Measurements from ENCODE around the gene TLE4.

The TLE4 gene

DNA sequence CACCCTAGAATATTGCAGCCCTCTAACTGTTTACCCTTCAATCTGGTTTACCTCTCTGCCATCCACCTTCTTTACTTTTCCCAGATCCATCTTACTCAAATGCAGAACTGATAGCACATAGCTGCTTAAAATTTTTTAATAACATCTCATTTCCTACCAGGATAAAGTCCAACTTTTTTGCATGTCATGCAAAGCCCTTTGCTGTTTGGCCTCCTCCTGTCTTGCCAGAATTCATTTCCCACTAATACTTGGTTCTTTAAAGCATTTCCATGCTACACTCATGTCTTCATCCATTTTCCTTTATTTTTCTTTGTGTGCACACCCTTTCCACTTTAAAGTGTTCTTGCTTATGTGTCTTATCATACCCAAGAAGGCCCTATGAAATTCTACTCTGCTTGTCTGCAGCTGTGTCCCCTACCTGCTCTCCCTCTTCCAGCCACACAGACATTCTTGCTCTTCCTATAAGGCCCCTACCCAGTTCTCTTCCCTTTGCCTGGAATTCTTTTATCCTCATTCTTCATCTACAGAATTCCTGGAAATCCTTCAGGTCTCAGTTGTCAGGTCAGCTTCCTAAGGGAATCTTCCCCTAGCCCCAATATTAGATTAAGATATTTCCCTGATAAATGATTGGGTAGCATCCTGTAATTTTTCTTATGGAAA lies 50.3 kb downstream of the TLE4 start:
- H3K36me3 ChIP-seq (ENCODE audit: control insufficient read depth, insufficient read depth, low read length), result no peaks in the 10 kb centered on the region
- no peak overlapping the region for H3K9ac ChIP-seq (ENCODE audit: low read depth, low read length)
- no peaks in the 10 kb centered on the region for H3K9me3 ChIP-seq (ENCODE audit: control insufficient read depth, insufficient read depth, low read length)
- no peaks in the 10 kb centered on the region for H3K27me3 ChIP-seq (ENCODE audit: control insufficient read depth, insufficient read depth, low read length)
- H3K27ac ChIP-seq (ENCODE audit: low read depth, low read length), result no peak overlapping the region
- no peak overlapping the region for H3K4me3 ChIP-seq (ENCODE audit: low read depth, low read length)
- peaks cover 21% of the 10 kb centered on the region for H3K4me1 ChIP-seq (ENCODE audit: control insufficient read depth, insufficient read depth, low read length)

DNA sequence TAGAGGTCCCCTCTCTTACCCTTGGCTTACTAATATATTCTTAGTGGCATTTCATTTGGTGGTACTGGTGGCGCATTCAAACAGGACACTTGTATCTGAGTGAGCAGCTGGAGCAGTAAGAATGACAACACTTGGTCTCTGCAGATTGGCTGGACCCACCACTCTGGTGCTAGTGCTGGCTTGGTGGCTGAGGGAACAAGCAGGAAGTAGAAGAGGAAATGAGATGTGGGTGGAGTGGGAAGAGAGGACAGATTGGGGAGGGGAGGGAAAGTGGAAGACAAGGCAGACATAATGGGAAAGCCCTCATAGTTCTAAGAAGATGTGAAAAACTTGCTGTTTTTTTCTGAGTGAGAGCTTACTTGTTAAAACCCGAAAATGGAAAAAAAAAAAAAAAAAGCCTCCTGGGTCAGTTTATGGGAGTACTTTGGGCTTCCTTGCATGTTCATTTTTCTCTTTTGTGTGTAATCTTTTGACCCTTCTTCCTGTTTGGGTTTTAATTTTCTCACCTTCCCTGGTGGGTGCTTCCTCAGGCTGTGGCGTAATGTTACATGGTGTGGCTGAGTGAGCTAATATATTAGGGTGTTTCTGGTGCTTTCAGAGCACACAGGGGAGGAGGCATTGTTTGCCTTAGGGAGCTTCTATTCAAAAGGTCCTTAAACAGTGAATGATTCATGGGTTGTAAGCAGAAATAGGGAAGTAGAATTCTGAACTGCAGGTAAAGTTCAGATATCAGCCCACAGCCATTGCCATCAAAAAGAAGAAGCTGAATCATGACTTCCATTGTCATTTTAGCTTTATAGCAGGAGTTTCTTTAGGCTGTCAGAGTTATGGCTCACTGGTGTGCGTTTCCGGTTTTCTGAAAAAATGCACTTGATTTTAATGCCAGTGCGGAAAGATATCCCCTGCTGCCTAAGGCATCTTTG lies 52.3 kb downstream of the TLE4 start:
- Histone ChIP-seq H3K27me3 (ENCODE audit: control insufficient read depth, insufficient read depth, low read length) (no peaks in the 10 kb centered on the region), H3K4me1 (ENCODE audit: control insufficient read depth, insufficient read depth, low read length) (peaks cover 27% of the 10 kb centered on the region), H3K27ac (ENCODE audit: low read depth, low read length) (no peak overlapping the region), H3K9ac (ENCODE audit: low read depth, low read length) (no peak overlapping the region), H3K4me3 (ENCODE audit: low read depth, low read length) (no peak overlapping the region), H3K9me3 (ENCODE audit: control insufficient read depth, insufficient read depth, low read length) (no peaks in the 10 kb centered on the region), H3K36me3 (ENCODE audit: control insufficient read depth, insufficient read depth, low read length) (no peaks in the 10 kb centered on the region)

DNA sequence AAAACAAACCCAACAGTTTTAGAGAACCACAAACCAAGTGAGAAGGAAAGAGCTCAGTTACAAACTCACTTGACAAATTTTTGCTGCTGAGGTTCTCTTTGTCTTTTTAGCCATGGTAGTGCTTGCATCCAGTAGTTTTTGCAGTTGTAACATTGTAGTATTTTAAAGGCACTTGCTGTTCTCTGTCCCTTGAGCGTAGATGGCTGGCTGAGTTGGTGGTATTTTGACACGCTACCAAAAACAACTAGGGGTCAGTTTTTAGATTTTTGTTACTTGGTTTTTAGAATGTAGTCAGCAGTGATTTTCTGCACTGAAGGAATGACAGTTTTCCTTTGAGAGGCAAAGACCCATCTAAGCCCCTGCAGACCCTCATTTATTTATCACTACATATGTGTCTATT lies 58.0 kb downstream of the TLE4 start:
- peaks cover 43% of the 10 kb centered on the region for H3K4me1 ChIP-seq (ENCODE audit: control insufficient read depth, insufficient read depth, low read length)
- no peak overlapping the region for H3K4me3 ChIP-seq (ENCODE audit: low read depth, low read length)
- H3K9me3 ChIP-seq (ENCODE audit: control insufficient read depth, insufficient read depth, low read length), result no peaks in the 10 kb centered on the region
- H3K9ac ChIP-seq (ENCODE audit: low read depth, low read length), result no peak overlapping the region
- H3K27me3 ChIP-seq (ENCODE audit: control insufficient read depth, insufficient read depth, low read length), result no peaks in the 10 kb centered on the region
- no peak overlapping the region for H3K27ac ChIP-seq (ENCODE audit: low read depth, low read length)
- H3K36me3 ChIP-seq (ENCODE audit: control insufficient read depth, insufficient read depth, low read length), result no peaks in the 10 kb centered on the region

DNA sequence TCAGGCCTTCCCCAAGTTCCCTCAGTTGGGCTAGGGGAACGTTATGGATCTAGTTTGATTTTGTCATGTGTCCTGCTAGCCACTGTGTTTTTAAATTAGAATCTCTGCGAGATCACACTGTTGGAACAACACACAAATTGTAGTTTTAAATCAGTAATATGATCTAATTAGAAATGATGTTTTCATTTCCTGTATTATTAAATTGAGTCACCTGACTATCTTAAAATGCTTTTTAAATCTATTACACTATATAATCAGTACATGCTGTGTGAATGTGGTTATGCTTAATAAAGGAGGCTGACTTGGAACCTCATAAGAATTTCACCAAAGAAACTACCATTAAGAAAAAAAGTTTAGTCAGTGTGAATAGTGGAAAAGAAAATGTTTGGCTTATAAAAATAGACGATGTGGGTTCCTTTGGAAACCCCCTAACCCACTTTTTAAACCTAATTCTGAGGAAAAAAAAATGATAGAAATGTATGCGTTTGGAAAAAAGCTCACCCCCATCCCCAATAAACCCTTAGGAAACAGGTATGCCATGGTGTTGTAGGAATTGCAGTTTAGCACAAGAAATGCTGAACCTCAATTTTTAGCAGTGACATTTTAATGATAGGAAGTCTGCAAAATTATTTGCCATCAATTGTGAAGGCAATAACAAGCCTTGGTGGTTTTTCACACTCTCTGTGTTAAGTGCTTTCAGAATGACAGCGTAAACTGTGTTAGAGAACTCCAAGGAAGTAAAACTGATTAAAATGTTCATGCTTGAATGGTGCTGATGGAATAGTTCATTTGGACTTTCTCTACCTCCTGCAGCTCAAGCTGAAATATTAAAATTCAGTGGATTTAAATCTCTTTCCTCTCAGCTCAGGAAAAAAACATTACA lies 59.0 kb downstream of the TLE4 start:
- Histone ChIP-seq H3K36me3 (ENCODE audit: control insufficient read depth, insufficient read depth, low read length) (no peaks in the 10 kb centered on the region), H3K27ac (ENCODE audit: low read depth, low read length) (no peak overlapping the region), H3K27me3 (ENCODE audit: control insufficient read depth, insufficient read depth, low read length) (no peaks in the 10 kb centered on the region), H3K9ac (ENCODE audit: low read depth, low read length) (no peak overlapping the region), H3K4me1 (ENCODE audit: control insufficient read depth, insufficient read depth, low read length) (peaks cover 43% of the 10 kb centered on the region), H3K4me3 (ENCODE audit: low read depth, low read length) (no peak overlapping the region), H3K9me3 (ENCODE audit: control insufficient read depth, insufficient read depth, low read length) (no peaks in the 10 kb centered on the region)

DNA sequence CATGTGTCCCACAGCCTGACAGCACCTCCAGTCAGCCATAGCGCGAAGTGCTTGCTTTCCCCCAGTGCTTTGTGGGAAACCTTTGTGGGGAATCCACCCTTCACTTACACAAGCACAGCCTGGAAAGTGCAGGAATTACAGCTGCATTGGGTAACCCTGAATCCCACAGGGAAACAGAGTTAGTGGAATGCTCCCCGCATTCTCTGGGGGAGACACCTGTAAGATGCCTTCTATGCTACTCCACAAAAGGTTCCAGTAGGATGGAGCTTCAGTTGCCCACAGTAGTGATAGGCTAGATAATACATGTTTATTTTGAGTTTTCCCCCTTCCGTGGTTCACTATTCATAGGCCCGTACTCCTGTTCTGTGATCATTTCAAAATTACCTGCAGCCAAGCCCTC lies 60.3 kb downstream of the TLE4 start:
- Histone ChIP-seq H3K36me3 (ENCODE audit: control insufficient read depth, insufficient read depth, low read length) (no peaks in the 10 kb centered on the region), H3K4me3 (ENCODE audit: low read depth, low read length) (no peak overlapping the region), H3K27me3 (ENCODE audit: control insufficient read depth, insufficient read depth, low read length) (no peaks in the 10 kb centered on the region), H3K4me1 (ENCODE audit: control insufficient read depth, insufficient read depth, low read length) (peaks cover 43% of the 10 kb centered on the region), H3K9ac (ENCODE audit: low read depth, low read length) (no peak overlapping the region), H3K9me3 (ENCODE audit: control insufficient read depth, insufficient read depth, low read length) (no peaks in the 10 kb centered on the region), H3K27ac (ENCODE audit: low read depth, low read length) (no peak overlapping the region)

DNA sequence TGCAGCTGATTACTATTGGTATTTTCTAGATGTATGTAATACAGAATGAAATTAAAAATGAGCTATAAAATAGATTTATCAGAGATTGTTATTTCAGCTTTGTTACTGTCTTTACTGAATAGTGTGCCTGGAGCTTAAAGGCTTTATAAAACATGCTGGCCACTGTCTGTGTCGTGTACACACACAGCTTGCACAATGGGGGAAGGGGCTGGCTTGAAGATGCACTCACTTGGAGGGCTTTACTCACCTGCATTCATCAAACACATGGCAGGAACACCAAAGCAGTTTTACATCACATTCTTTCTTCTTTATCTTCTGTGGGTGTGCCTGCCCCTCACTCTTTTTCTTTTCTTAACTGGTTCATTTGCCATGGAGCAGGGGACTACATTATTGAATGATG lies 60.9 kb downstream of the TLE4 start:
- H3K27me3 ChIP-seq (ENCODE audit: control insufficient read depth, insufficient read depth, low read length), result no peaks in the 10 kb centered on the region
- H3K36me3 ChIP-seq (ENCODE audit: control insufficient read depth, insufficient read depth, low read length), result no peaks in the 10 kb centered on the region
- H3K4me3 ChIP-seq (ENCODE audit: low read depth, low read length), result no peak overlapping the region
- H3K9me3 ChIP-seq (ENCODE audit: control insufficient read depth, insufficient read depth, low read length), result no peaks in the 10 kb centered on the region
- no peak overlapping the region for H3K27ac ChIP-seq (ENCODE audit: low read depth, low read length)
- H3K4me1 ChIP-seq (ENCODE audit: control insufficient read depth, insufficient read depth, low read length), result peaks cover 43% of the 10 kb centered on the region
- H3K9ac ChIP-seq (ENCODE audit: low read depth, low read length), result no peak overlapping the region

DNA sequence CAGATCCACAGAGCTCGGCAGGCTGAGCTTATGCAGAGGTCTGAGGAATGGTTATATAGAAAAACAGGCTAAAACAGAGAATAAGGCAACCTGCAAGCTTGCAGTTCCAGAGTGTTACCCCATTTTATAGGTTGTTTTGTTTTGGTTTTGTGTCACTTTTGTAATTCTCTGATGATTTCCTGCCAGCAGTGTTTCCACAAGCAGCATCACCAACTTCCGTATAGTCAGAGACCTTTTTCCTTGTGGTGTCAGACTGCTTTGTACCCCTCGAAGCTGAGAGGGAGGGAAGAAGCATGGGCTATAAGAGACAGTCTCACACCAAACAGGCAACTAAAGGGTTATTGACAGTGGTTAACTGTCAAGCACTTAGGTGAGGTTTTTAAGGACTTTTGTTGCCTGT lies 61.8 kb downstream of the TLE4 start:
- no peak overlapping the region for H3K4me3 ChIP-seq (ENCODE audit: low read depth, low read length)
- H3K9ac ChIP-seq (ENCODE audit: low read depth, low read length), result no peak overlapping the region
- peaks cover 35% of the 10 kb centered on the region for H3K4me1 ChIP-seq (ENCODE audit: control insufficient read depth, insufficient read depth, low read length)
- H3K27ac ChIP-seq (ENCODE audit: low read depth, low read length), result no peak overlapping the region
- no peaks in the 10 kb centered on the region for H3K36me3 ChIP-seq (ENCODE audit: control insufficient read depth, insufficient read depth, low read length)
- no peaks in the 10 kb centered on the region for H3K9me3 ChIP-seq (ENCODE audit: control insufficient read depth, insufficient read depth, low read length)
- H3K27me3 ChIP-seq (ENCODE audit: control insufficient read depth, insufficient read depth, low read length), result no peaks in the 10 kb centered on the region

DNA sequence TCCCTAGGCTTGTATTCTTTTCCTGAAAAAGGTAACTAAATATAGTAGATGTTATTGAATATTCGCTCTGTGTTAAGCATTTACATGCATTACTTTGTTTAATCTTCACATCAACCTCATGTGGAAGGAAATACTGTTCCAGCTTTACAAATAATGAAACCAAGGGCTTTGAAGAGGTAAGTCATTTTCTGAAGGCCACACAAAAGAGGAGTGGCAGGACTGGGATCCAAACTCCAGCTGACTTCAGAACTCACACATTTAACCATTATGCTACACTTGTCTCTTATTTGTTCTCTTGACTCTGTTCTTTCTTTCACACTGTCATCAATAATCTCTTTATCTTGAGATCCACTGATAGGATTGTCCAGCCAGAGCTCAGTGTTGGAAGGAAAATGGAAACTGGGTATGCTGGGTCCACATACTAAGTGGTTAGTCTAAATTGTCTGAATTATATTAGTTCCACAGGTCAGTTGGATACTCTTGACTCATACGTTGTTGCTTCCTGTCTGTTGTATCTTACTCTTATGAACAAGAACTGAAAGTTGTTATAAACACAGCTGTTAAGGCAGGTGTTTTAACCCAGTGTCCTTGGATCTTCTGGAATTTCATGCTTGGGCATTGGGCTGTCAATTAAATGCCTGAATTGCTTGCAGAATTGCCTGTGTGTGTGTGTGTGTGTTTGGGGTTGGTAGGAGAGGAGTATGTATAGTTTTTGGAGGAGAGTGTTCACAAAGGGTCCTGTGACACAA lies 65.6 kb downstream of the TLE4 start:
- H3K9ac ChIP-seq (ENCODE audit: low read depth, low read length), result no peak overlapping the region
- H3K27me3 ChIP-seq (ENCODE audit: control insufficient read depth, insufficient read depth, low read length), result no peaks in the 10 kb centered on the region
- H3K36me3 ChIP-seq (ENCODE audit: control insufficient read depth, insufficient read depth, low read length), result no peaks in the 10 kb centered on the region
- no peaks in the 10 kb centered on the region for H3K9me3 ChIP-seq (ENCODE audit: control insufficient read depth, insufficient read depth, low read length)
- H3K4me3 ChIP-seq (ENCODE audit: low read depth, low read length), result no peak overlapping the region
- peaks cover 10% of the 10 kb centered on the region; the same call in 1 of the 2 replicates for H3K4me1 ChIP-seq (ENCODE audit: control insufficient read depth, insufficient read depth, low read length)
- H3K27ac ChIP-seq (ENCODE audit: low read depth, low read length), result no peak overlapping the region

DNA sequence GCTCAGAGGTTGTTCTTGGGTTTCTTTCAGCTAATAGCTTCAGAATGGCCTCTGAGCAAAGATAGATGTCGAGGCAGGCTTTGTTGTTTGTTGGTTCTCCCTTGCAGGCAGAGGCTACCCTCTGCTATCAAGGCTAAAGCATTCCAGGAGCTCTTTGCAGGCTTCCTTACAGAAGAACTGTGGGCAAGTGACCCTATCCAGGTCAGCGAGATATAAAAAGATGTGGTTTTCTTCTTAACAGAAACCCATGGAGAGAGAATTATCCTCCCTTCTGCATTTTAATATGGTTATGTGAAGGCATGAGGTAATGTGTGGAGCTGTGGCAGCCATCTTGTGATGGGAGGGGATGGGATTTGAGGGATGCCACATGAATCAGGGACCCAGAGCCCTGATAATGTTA lies 67.0 kb downstream of the TLE4 start:
- Histone ChIP-seq H3K36me3 (ENCODE audit: control insufficient read depth, insufficient read depth, low read length) (no peaks in the 10 kb centered on the region), H3K4me1 (ENCODE audit: control insufficient read depth, insufficient read depth, low read length) (no peaks in the 10 kb centered on the region), H3K27me3 (ENCODE audit: control insufficient read depth, insufficient read depth, low read length) (no peaks in the 10 kb centered on the region), H3K4me3 (ENCODE audit: low read depth, low read length) (no peak overlapping the region), H3K27ac (ENCODE audit: low read depth, low read length) (no peak overlapping the region), H3K9ac (ENCODE audit: low read depth, low read length) (no peak overlapping the region), H3K9me3 (ENCODE audit: control insufficient read depth, insufficient read depth, low read length) (no peaks in the 10 kb centered on the region)

DNA sequence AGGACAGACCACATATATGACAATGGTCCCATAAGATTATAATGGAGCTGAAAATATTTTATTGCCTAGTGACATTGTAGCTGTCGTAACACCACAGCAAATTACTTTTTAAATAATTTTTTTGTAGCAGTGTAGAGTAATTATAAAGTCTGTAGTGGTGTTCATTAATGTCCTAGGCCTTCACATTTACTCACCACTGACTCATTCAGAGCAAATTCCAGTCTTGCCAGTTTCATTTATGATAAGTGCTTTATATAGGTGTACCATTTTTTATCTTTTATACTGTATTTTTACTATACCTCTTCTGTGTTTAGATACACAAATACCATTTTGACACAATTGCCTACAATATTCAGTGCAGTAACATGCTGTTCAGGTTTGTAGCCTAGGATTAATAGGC lies 67.6 kb downstream of the TLE4 start:
- no peaks in the 10 kb centered on the region for H3K36me3 ChIP-seq (ENCODE audit: control insufficient read depth, insufficient read depth, low read length)

More for the DNA sequence above, 67.6 kb downstream of the TLE4 start:
- Histone ChIP-seq H3K9ac (ENCODE audit: low read depth, low read length) (no peak overlapping the region), H3K27ac (ENCODE audit: low read depth, low read length) (no peak overlapping the region), H3K4me1 (ENCODE audit: control insufficient read depth, insufficient read depth, low read length) (no peaks in the 10 kb centered on the region), H3K9me3 (ENCODE audit: control insufficient read depth, insufficient read depth, low read length) (no peaks in the 10 kb centered on the region), H3K27me3 (ENCODE audit: control insufficient read depth, insufficient read depth, low read length) (no peaks in the 10 kb centered on the region), H3K4me3 (ENCODE audit: low read depth, low read length) (no peak overlapping the region)

All from HUES48 (cell line).